Measurements from ENCODE around the gene PRKN. TPM values are rescaled to one million over a fixed set of nuclear protein-coding genes. Genes with fewer than 3 reads are reported as not detected.

The PRKN gene
- total and polyA plus RNA-seq, 2 donors (not counting 3 experiments of a cell fraction or from before 2014, with no cell fraction given) = 0.06 TPM; not detected in 1

DNA sequence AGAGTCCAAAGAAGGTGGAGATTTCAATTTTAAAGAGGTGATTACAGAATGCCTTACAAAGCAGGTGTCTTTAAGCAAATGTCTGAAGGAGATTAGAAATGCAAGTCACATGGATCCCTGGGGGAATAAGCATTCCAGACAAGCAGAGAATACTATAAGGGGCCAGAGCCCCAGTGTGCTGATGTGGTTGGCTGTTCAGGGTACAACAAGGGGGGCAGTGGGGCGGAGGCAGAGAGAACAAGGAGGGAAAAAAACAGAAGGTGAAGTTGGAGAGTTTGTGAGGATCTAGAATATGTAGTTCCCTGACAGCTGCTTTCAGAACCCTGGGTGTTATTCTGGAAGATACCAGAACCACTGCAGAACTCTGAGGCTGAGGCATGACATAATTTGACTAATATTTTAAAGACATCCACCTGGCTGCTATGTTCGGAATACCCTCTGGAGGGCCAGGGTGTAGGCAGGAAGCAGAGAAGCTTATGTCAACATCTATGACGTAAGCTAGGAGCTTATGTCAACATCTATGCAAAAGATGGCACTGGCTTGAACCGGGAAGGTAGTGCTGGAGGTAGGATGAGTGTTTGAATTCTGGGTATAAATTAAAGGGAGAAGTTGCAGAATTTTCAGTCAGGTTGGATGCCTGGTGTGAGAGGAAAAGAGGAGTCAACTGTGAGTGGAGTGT, 1177.5 kb downstream of the PRKN start:
- DNase-seq (ENCODE audit: low read depth, low spot score) (no peak), FAIRE-seq (no peak)
- Histone ChIP-seq H3K36me3 (ENCODE audit: control insufficient read depth in 2 of 2, extremely low read depth in 1 of 2, insufficient read depth in 2 of 2, low read length in 2 of 2) (no peaks in the 10 kb centered on the region), H3K27me3 (ENCODE audit: control insufficient read depth in 2 of 2, insufficient read depth in 2 of 2, low read length in 2 of 2) (no peaks in the 10 kb centered on the region), H3K9me3 (replicated peaks; ENCODE audit: control insufficient read depth, insufficient read depth, low read length) (peaks cover 2% of the 10 kb centered on the region), H4K20me1 (replicated peaks; ENCODE audit: control insufficient read depth, extremely low read depth, insufficient read depth, low read length) (no peaks in the 10 kb centered on the region), H3K4me3 (replicated peaks in 1 of 3; ENCODE audit: insufficient read depth in 1 of 3, low read depth in 1 of 3, low read length in 3 of 3) (no peak overlapping the region), H3K79me2 (ENCODE audit: control insufficient read depth, insufficient read depth, low read length) (no peaks in the 10 kb centered on the region), H3K9me1 (replicated peaks; ENCODE audit: control insufficient read depth, extremely low read depth, insufficient read depth, low read length) (no peaks in the 10 kb centered on the region), H3K27ac (ENCODE audit: insufficient read depth, low read depth, low read length) (no peak overlapping the region), H2AFZ (ENCODE audit: low read depth, low read length) (no peak overlapping the region), H3K4me1 (ENCODE audit: control insufficient read depth, extremely low read depth, insufficient read depth, low read length) (no peaks in the 10 kb centered on the region), H3K4me2 (ENCODE audit: insufficient read depth, low read length) (no peak overlapping the region), H3K9ac (replicated peaks; ENCODE audit: extremely low read depth, insufficient read depth, low read length) (no peak overlapping the region)
- POLR2A ChIA-PET = no interaction called here
- TF ChIP-seq JUN (IDR thresholded peaks at IDR 0.05; ENCODE audit: borderline replicate concordance, insufficient read depth, insufficient read length, low read depth) (no peak), POLR2A (IDR thresholded peaks at IDR 0.05; ENCODE audit: low read depth, low read length) (no peak), CTCF (IDR thresholded peaks at IDR 0.05; ENCODE audit: extremely low read depth in 1 of 2, insufficient read depth in 1 of 2, low read depth in 1 of 2, low read length in 2 of 2) (no peak), MYC (IDR thresholded peaks at IDR 0.05; ENCODE audit: low read depth, low read length) (no peak), MAX (IDR thresholded peaks at IDR 0.05; ENCODE audit: insufficient read depth, insufficient read length) (no peak), POLR2AphosphoS5 (IDR thresholded peaks at IDR 0.05; ENCODE audit: insufficient read depth, low read depth, low read length) (no peak), GATA2 (IDR thresholded peaks at IDR 0.05; ENCODE audit: insufficient read depth, insufficient read length, low read depth, low read length) (no peak), FOS (IDR thresholded peaks at IDR 0.05; ENCODE audit: borderline replicate concordance, insufficient read depth, low read length) (no peak), EZH2 (IDR thresholded peaks at IDR 0.05; ENCODE audit: borderline replicate concordance, low read depth, low read length, severe bottlenecking) (no peak)
- dilution Hi-C loops (cut with MboI; ENCODE audit: extremely low pct_ligation_motif_present, low sequenced_read_pairs) (no loop called here), intact Hi-C loops (cut with micrococcal nuclease) (no loop called here)
- BruUV-seq (replicated peaks) = no TSS peak
- CTCF ChIA-PET = no interaction called here

Data from endothelial cell of umbilical vein (primary cell).